WERI-Rb-1 (cell line): Measurements from ENCODE around the gene KANSL3.

Source experiments
- DNase-seq: peaks from one replicate; pipeline ENCODE4 v3.0.0-alpha.2; 2020
- H3K27ac ChIP-seq: fragments of 250-450 bp; sonication (Bioruptor Pico); 2 replicates; pipeline ENCODE4 v1.5.1; 2020; ENCODE audit warnings: mild to moderate bottlenecking, moderate library complexity
- H3K27me3 ChIP-seq: fragments of 250-450 bp; sonication (Bioruptor Pico); 2 replicates; pipeline ENCODE4 v1.5.1; 2021; ENCODE audit warnings: mild to moderate bottlenecking, low read depth, moderate library complexity; ENCODE audit not compliant: insufficient read depth, severe bottlenecking
- H3K36me3 ChIP-seq: fragments of 250-450 bp; sonication (Bioruptor Pico); 2 replicates; pipeline ENCODE4 v1.5.1; 2020; ENCODE audit warnings: mild to moderate bottlenecking, moderate library complexity
- H3K4me3 ChIP-seq: 2 replicates; pipeline ENCODE4 v1.5.1; 2011; ENCODE audit warnings: low read depth, mild to moderate bottlenecking, control low read depth, low read length
- H3K9me3 ChIP-seq: fragments of 250-450 bp; sonication (Bioruptor Pico); 2 replicates; pipeline ENCODE4 v1.5.1; 2021; ENCODE audit warnings: mild to moderate bottlenecking, moderate library complexity; ENCODE audit not compliant: severe bottlenecking
- CTCF ChIP-seq: IDR thresholded peaks from 2 replicates; pipeline ENCODE4 v1.5.1; 2011; ENCODE audit warnings: low read depth, mild to moderate bottlenecking, control low read depth, inconsistent platforms, low read length

The KANSL3 gene

GRCh38 chr2:96638144-96639121 is at the start of gene KANSL3:
Gene KANSL3 (minus strand): TSS chr2:96638312. CDS start chr2:96637135, 1,177 bp downstream.
- Histone ChIP-seq H3K27ac (peak within 1 kb of the TSS; percentile 90), H3K4me3 (peak within 1 kb of the TSS; percentile 90), H3K27me3 (no peaks in the 10 kb centered on the region), H3K36me3 (peaks cover 31% of the 10 kb centered on the region), H3K9me3 (peaks cover 8% of the 10 kb centered on the region)
- DNase-seq, result peak; percentile 84
- no peak for TF ChIP-seq CTCF

DNA sequence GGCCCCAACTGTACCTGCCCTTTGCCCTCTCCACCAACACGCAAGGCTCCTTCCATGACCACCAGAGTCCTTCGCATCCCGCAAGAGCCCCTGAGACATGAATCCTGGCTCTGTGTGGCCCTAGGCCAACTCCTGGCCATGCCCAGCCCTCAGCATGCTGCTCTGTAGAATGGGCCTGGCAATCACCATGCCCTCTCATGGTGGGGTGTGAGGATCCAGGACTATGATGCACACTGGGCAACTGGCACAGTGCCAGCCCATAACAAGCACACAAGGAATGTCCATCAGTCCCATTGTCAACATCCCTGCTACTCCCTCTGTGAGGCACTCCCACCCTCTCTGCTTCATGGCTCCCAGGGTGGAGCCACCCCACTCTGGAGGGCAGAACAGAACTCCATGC is 49.2 kb upstream of the KANSL3 start:
- H3K27me3 ChIP-seq, result no peaks in the 10 kb centered on the region
- no peaks in the 10 kb centered on the region for H3K36me3 ChIP-seq
- no peak overlapping the region for H3K4me3 ChIP-seq
- no peaks in the 10 kb centered on the region for H3K9me3 ChIP-seq
- no peak for DNase-seq
- H3K27ac ChIP-seq, result no peak overlapping the region
- TF ChIP-seq CTCF, result no peak

- peak; percentile 73 for TF ChIP-seq CTCF
- no peaks in the 10 kb centered on the region for H3K9me3 ChIP-seq
- no peaks in the 10 kb centered on the region for H3K36me3 ChIP-seq
- no peaks in the 10 kb centered on the region for H3K27me3 ChIP-seq
- no peak overlapping the region for H3K4me3 ChIP-seq
- peak overlapping the region; percentile 21 for H3K27ac ChIP-seq
- DNase-seq, result peak; percentile 68
These were observed 47.7 kb upstream of the KANSL3 start for GRCh38 chr2:96685577-96686459.

- Histone ChIP-seq H3K27ac (peak overlapping the region; percentile 21; the same call in 1 of the 2 replicates), H3K27me3 (no peaks in the 10 kb centered on the region), H3K36me3 (no peaks in the 10 kb centered on the region), H3K4me3 (no peak overlapping the region), H3K9me3 (no peaks in the 10 kb centered on the region)
- no peak for TF ChIP-seq CTCF
- DNase-seq, result no peak
These were observed 46.9 kb upstream of the KANSL3 start for GRCh38 chr2:96684883-96685576.

DNA sequence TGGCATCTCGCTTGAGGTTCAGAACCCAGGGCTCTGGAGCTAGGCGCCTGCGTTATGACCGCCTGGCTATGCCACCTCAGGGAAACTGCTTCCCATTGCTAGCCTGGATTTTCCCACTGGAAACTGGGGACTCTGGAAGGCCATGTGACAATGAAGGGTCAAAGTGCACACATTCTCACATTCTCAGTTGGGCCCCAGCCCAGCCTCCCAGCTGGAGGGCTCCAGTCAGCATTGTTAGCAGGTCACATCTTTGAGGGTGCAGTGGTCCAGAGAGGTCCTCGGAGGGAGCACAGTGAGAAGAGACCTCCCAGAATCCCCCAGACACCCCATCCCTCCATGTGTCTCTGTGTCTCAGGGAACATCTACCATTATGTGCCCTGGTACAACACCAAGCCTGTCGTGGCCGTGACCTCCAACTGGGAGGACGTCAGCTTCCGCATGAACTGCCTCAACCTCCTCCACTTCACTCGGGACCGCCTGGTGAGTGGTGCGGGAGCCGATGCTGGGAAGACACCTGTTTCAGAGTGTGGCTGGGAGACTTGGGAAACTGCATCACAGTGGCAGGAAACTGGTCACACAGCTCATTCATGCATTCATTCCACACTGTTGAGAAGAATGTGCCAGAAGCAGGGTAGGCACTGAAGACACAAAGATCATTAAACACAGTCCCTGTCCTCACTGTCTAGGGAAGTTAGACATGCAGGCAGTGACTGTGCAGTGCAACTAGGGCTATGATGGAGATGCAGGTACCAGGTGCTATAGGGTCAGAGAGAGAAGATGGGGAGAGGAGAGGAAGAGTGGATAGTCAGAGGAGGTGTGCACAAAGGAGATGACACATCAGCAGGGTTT is 46.1 kb upstream of the KANSL3 start:
- H3K27me3 ChIP-seq, result no peaks in the 10 kb centered on the region
- H3K27ac ChIP-seq, result no peak overlapping the region
- no peak for DNase-seq

More for the DNA sequence above, 46.1 kb upstream of the KANSL3 start:
- H3K4me3 ChIP-seq, result no peak overlapping the region
- no peaks in the 10 kb centered on the region for H3K9me3 ChIP-seq
- no peak for TF ChIP-seq CTCF
- H3K36me3 ChIP-seq, result no peaks in the 10 kb centered on the region
